A673 (cell line): ENCODE data around the gene MSH5.

Source experiments
- EZH2 ChIP-seq: fragments of 200-600 bp; sonication (generic); IDR thresholded peaks from 2 replicates; pipeline ENCODE4 v1.6.1; 2017; ENCODE audit warnings: borderline replicate concordance, low read depth, mild to moderate bottlenecking, mixed read lengths, antibody characterized with exemption, low read length; ENCODE audit not compliant: poor library complexity, severe bottlenecking
- TF ChIP-seq, protein P1 (sequence below): fragments of 300-800, 200-600 bp; sonication (generic); conservative IDR thresholded peaks from 2 replicates; pipeline ENCODE4 v1.5.1; 2017; ENCODE audit warnings: low read depth, mild to moderate bottlenecking, antibody characterized with exemption, low read length, moderate library complexity, mixed read lengths

DNA sequence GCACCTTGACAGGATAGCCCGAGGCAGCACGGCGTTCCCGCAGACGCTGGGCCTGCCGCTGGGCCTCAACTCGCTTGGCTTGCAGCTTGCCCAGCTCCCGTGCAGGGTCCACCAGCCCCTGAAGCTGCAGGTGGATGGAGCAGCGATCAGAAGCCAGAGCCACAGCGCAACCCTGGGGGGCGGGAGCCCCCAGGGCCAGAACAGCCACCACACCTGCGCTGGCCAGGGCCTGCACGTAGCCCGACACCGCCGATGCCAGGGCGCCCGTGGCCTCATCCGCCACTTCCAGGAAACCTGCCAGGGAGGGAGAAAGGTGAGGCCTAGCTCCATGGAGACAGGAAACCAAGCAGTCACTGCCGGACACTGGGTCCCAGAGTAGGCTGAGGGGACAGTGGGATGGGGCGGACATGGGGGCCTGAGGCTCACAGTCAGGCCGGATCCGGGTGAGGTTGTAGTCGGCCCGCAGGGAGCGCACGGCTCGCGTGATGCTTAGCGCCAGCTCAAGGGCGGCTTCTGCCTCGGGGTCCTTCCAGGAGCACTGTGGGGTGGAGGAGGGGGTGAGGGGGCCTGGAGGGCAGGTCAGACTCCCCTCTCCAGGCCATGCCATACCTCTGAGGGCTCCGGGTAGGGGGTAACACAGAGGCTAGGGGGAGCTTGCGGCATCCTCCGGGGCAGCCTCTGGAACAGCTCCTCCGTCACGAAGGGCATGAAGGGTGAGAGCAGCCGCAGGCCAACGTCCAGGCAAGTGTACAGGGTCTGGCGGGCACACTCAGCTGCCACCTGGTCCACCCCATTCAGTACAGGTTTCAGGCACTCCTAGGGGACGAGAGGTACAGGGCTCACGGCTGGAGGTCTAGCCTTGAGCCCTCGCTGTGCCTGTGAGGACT, 39.4 kb downstream of the MSH5 start:
- TF ChIP-seq, protein P1, sequence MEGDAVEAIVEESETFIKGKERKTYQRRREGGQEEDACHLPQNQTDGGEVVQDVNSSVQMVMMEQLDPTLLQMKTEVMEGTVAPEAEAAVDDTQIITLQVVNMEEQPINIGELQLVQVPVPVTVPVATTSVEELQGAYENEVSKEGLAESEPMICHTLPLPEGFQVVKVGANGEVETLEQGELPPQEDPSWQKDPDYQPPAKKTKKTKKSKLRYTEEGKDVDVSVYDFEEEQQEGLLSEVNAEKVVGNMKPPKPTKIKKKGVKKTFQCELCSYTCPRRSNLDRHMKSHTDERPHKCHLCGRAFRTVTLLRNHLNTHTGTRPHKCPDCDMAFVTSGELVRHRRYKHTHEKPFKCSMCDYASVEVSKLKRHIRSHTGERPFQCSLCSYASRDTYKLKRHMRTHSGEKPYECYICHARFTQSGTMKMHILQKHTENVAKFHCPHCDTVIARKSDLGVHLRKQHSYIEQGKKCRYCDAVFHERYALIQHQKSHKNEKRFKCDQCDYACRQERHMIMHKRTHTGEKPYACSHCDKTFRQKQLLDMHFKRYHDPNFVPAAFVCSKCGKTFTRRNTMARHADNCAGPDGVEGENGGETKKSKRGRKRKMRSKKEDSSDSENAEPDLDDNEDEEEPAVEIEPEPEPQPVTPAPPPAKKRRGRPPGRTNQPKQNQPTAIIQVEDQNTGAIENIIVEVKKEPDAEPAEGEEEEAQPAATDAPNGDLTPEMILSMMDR: no peak
- TF ChIP-seq EZH2: no peak
